KMS-11 (cell line): ENCODE data around the gene PSMF1.
"Not testable (repeated sequence)": the region's sequence is repeated elsewhere in the genome, so short reads cannot be mapped to it uniquely, and the experiment has no call there.

Experiments
- H2AFZ ChIP-seq: fragments of 200-600 bp; sonication (generic); 2 replicates; pipeline ENCODE4 v1.6.1; 2016; ENCODE audit warnings: antibody characterized with exemption, mixed run types, low read depth
- H3K27ac ChIP-seq: fragments of 200-600 bp; sonication (generic); 2 replicates; pipeline ENCODE4 v1.6.1; 2016; ENCODE audit warnings: mild to moderate bottlenecking, mixed run types
- H3K27me3 ChIP-seq: fragments of 200-600 bp; sonication (generic); 2 replicates; pipeline ENCODE4 v1.6.1; 2017; ENCODE audit warnings: mild to moderate bottlenecking, low read depth, mixed run types, moderate library complexity; ENCODE audit not compliant: insufficient read depth
- H3K36me3 ChIP-seq: fragments of 200-600 bp; sonication (generic); 2 replicates; pipeline ENCODE4 v1.6.1; 2017; ENCODE audit warnings: mild to moderate bottlenecking, mixed run types; ENCODE audit not compliant: insufficient read depth
- H3K4me1 ChIP-seq: fragments of 200-600 bp; sonication (generic); 2 replicates; pipeline ENCODE4 v1.6.1; 2016; ENCODE audit warnings: mild to moderate bottlenecking, low read depth, mixed run types; ENCODE audit not compliant: poor library complexity, severe bottlenecking
- H3K4me2 ChIP-seq: fragments of 200-600 bp; sonication (generic); 2 replicates; pipeline ENCODE4 v1.7.0; 2016; ENCODE audit warnings: mild to moderate bottlenecking, mixed run types
- H3K4me3 ChIP-seq: fragments of 200-600 bp; sonication (generic); IDR thresholded peaks from 2 replicates; pipeline ENCODE4 v1.6.1; 2017; ENCODE audit warnings: low read depth, low read length, mixed read lengths; ENCODE audit not compliant: insufficient read depth
- H3K79me2 ChIP-seq: fragments of 200-600 bp; sonication (generic); 2 replicates; pipeline ENCODE4 v1.6.1; 2016; ENCODE audit warnings: low read depth, mixed run types; ENCODE audit not compliant: insufficient read depth
- H3K9ac ChIP-seq: fragments of 200-600 bp; sonication (generic); 2 replicates; pipeline ENCODE4 v1.6.1; 2016; ENCODE audit warnings: mild to moderate bottlenecking, mixed run types
- H4K20me1 ChIP-seq: fragments of 200-600 bp; sonication (generic); 2 replicates; pipeline ENCODE4 v1.6.1; 2016; ENCODE audit warnings: mild to moderate bottlenecking, mixed run types; ENCODE audit not compliant: insufficient read depth
- TF ChIP-seq, protein P1 (sequence below): fragments of 200-600 bp; sonication (generic); conservative IDR thresholded peaks from 2 replicates; pipeline ENCODE4 v1.6.1; 2017; ENCODE audit warnings: low read depth, mild to moderate bottlenecking, antibody characterized with exemption, low read length, moderate library complexity, mixed read lengths

The PSMF1 gene

DNA sequence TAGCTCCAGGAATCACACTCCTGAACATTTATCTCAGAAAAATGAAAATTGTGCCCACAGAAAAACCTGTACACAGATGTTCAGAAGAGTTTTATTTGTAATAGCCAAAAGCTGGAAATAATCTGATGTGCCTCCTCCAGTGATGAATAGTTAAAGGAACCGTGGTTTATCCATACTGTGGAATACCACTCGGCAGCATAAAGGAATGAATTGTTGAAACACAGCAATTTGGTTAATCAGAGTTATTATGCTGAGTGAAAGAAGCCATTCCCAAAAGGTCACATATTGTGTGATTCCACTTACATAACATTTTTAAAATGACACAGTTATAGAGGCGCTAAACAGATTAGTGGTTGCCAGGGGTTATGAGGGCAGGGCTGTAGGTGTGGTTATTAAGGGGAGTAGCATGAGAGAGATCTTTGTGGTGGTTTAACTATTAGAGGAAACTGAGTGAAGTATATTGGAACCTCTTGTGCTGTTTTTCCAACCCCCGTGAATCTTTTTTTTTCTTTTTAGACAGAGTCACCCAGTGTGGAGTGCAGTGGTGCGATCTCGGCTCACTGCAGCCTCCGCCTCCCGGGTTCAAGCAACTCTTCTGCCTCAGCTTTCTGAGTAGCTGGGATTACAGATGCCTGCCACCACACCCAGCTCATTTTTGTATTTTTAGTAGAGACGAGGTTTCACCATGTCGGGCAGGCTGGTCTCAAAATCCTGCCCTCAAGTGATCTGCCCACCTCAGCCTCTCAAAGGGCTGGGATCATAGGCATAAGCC, 26.2 kb downstream of the PSMF1 start:
- no peak overlapping the region for H3K27ac ChIP-seq
- H3K4me3 ChIP-seq: no peak overlapping the region
- no peak overlapping the region for H3K9ac ChIP-seq
- H3K79me2 ChIP-seq: no peaks in the 10 kb centered on the region; the same call in 1 of the 2 replicates
- no peaks in the 10 kb centered on the region for H4K20me1 ChIP-seq
- H2AFZ ChIP-seq: no peak overlapping the region
- H3K4me1 ChIP-seq: peaks cover 20% of the 10 kb centered on the region
- H3K27me3 ChIP-seq: no peaks in the 10 kb centered on the region
- H3K36me3 ChIP-seq: peaks cover 3% of the 10 kb centered on the region; the same call in 1 of the 2 replicates
- H3K4me2 ChIP-seq: no peak overlapping the region
- TF ChIP-seq, protein P1, sequence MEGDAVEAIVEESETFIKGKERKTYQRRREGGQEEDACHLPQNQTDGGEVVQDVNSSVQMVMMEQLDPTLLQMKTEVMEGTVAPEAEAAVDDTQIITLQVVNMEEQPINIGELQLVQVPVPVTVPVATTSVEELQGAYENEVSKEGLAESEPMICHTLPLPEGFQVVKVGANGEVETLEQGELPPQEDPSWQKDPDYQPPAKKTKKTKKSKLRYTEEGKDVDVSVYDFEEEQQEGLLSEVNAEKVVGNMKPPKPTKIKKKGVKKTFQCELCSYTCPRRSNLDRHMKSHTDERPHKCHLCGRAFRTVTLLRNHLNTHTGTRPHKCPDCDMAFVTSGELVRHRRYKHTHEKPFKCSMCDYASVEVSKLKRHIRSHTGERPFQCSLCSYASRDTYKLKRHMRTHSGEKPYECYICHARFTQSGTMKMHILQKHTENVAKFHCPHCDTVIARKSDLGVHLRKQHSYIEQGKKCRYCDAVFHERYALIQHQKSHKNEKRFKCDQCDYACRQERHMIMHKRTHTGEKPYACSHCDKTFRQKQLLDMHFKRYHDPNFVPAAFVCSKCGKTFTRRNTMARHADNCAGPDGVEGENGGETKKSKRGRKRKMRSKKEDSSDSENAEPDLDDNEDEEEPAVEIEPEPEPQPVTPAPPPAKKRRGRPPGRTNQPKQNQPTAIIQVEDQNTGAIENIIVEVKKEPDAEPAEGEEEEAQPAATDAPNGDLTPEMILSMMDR: no peak

DNA sequence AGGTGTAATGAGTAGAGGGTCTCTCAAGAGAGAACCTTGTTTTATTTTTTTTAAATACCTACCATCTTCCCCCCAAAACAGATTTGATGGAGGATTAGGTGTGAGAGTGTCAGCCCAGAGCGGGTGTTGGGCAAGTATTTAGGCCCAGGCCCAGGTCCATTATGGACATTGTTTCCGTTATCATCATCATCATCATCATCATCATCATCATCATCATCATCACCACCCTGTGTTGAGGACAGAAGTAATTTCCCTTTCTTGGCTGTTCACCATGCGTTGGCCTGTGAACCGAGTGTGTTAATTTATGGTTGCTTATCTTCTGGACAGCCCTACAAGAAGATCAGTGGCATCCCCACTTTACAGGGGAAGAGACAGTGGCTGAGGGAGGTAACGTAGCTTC, 28.6 kb downstream of the PSMF1 start:
- H2AFZ ChIP-seq: no peak overlapping the region
- H3K4me1 ChIP-seq: peaks cover 32% of the 10 kb centered on the region
- TF ChIP-seq, protein P1: no peak
- no peak overlapping the region for H3K27ac ChIP-seq
- no peak overlapping the region for H3K4me2 ChIP-seq
- no peaks in the 10 kb centered on the region for H3K36me3 ChIP-seq
- no peak overlapping the region for H3K9ac ChIP-seq
- H4K20me1 ChIP-seq: no peaks in the 10 kb centered on the region
- H3K27me3 ChIP-seq: no peaks in the 10 kb centered on the region
- H3K4me3 ChIP-seq: no peak overlapping the region
- no peaks in the 10 kb centered on the region; the same call in 1 of the 2 replicates for H3K79me2 ChIP-seq

DNA sequence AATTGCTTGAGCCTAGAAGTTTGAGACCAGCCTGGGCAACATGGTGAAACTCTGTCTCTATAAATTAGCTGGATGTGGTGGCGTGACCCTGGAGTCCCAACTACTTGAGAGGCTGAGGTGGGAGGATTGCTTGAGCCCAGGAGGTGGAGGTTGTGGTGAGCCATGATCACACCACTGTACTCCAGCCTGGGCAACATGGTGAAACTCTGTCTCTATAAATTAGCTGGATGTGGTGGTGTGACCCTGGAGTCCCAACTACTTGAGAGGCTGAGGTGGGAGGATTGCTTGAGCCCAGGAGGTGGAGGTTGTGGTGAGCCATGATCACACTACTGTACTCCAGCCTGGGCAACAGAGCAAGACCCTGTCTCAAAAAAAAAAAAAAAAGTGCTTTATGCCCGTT, 31.4 kb downstream of the PSMF1 start:
- H4K20me1 ChIP-seq, H3K27me3 ChIP-seq, H3K36me3 ChIP-seq, H3K9ac ChIP-seq, H3K4me2 ChIP-seq, H3K4me3 ChIP-seq, H2AFZ ChIP-seq, H3K27ac ChIP-seq, H3K79me2 ChIP-seq: not testable (repeated sequence)
- peaks cover 12% of the 10 kb centered on the region for H3K4me1 ChIP-seq

DNA sequence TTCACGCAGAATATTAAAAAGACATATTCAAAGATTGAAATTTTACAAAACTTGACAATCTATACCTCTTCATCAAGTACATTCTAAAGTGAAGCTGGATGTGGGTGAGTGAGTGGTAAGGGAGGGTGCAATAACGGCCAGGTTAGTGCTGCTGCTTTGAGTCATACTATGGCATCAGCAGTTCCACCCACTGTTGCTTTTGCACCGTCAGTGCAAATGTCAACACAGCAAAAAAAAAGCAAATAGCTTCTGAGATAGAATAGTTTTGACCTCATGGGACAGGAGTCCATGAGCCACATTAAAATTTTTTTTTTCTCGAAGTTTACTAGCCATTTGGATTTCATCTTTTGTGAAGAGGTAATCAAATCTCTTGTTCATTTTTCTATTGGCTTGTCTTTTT, 31.8 kb downstream of the PSMF1 start:
- Histone ChIP-seq H3K79me2 (no peaks in the 10 kb centered on the region; the same call in 1 of the 2 replicates), H3K36me3 (peaks cover 5% of the 10 kb centered on the region; the same call in 1 of the 2 replicates), H3K27me3 (no peaks in the 10 kb centered on the region), H3K9ac (no peak overlapping the region), H3K27ac (no peak overlapping the region), H3K4me3 (no peak overlapping the region), H3K4me2 (no peak overlapping the region), H2AFZ (no peak overlapping the region), H3K4me1 (peaks cover 12% of the 10 kb centered on the region), H4K20me1 (no peaks in the 10 kb centered on the region)
- TF ChIP-seq, protein P1: no peak

DNA sequence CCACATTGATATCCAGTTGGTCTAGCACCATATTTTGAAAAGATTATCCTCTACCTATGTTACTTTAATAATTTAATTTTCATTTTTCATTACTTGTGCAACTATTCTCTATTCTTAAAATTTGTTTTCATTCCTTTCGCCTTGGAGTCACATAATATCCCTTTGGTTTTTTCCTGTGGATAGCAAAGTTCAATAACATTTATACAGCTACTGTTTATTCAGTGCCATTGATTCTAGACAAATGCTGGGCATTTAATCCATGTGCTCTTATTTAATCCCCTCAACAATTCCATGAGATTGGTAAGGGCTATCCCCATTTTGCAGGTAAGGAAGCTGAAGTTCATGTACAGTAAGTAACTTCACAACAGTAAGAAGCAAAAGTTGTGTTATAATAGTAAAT, 32.6 kb downstream of the PSMF1 start:
- no peak overlapping the region for H2AFZ ChIP-seq
- peaks cover 12% of the 10 kb centered on the region for H3K4me1 ChIP-seq
- H3K36me3 ChIP-seq: peaks cover 5% of the 10 kb centered on the region; the same call in 1 of the 2 replicates
- no peaks in the 10 kb centered on the region for H4K20me1 ChIP-seq
- no peaks in the 10 kb centered on the region; the same call in 1 of the 2 replicates for H3K79me2 ChIP-seq
- TF ChIP-seq, protein P1: no peak
- H3K27ac ChIP-seq: no peak overlapping the region
- no peak overlapping the region for H3K4me3 ChIP-seq
- no peak overlapping the region for H3K9ac ChIP-seq
- H3K4me2 ChIP-seq: no peak overlapping the region
- H3K27me3 ChIP-seq: no peaks in the 10 kb centered on the region
